Right lobe of liver (tissue), 4 donors: ENCODE data around the gene CCDC170.

ENCODE experiments used
- CTCF ChIP-seq, 4 donors: fragments of 200-600 bp in 3 of 4; fragments of 450-650 bp in 1 of 4; IDR thresholded peaks; one replicate each; pipeline versions ENCODE4 v1.5.1 to v1.8.0; 2016 to 2022; ENCODE audit warnings: antibody characterized with exemption in 4 of 4, mild to moderate bottlenecking in 2 of 4
- POLR2A ChIP-seq: fragments of 450-650 bp; IDR thresholded peaks from one replicate; pipeline ENCODE4 v1.6.1; 2017; ENCODE audit warnings: antibody characterized with exemption, mild to moderate bottlenecking
- donor health status: DM: no; HTN: no; CAD: no.
- donor health status: DM: no; HTN: no; CAD: no.
- donor health status: DM: no; HTN: yes; CAD: no.

DNA sequence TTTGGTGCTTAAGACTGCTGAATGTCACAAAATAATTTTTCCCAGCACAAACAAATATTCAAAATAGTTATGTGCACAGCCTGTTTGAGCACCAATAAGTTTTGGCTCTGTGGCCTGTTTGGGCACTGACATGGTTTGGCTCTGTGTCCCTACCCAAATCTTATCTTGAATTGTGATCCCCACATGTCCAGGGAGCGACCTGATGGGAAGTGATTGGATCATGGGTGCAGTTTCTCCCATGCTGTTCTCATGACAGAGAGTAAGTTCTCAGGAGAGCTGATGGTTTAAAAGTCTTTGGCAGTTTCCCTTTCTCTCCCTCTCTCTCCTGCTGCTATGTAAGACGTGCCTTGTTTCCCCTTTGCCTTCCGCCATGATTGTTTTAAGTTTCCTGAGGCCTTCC, 167.7 kb downstream of the CCDC170 start:
- TF ChIP-seq CTCF (IDR thresholded peaks at IDR 0.05) (no peak), POLR2A (no peak)
